ENCODE data around the gene ELL2.

DNA sequence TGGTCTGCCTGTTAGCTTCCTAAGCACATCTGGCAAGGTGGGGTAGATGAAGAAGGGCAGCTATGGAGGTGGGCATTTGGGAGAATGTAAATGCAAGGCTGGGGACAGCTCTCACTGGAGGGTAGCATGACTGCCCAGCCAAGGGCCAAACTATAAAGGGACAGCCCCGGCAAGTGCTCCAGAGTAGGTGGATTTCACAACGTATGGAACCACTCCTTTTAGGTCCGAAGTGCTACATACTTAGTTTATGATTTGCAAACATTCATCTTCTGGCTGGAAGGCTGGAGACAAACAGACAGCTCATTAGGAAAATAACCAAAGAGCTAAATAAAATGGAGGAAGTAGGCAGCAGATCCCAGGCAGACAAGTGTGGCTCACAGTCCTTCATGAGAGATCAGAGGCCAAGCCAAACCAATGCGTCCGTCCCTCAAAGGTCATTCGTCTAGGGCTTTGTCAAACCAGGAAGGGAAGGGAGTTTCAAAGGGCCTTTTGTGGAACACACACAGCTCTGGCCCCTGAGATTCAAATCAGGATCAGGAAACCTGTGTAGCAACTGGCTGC lies 96.6 kb downstream of the ELL2 start:
- TF ChIP-seq POLR2A (IDR thresholded peaks at IDR 0.05): no peak
- TF ChIP-seq, protein P1, sequence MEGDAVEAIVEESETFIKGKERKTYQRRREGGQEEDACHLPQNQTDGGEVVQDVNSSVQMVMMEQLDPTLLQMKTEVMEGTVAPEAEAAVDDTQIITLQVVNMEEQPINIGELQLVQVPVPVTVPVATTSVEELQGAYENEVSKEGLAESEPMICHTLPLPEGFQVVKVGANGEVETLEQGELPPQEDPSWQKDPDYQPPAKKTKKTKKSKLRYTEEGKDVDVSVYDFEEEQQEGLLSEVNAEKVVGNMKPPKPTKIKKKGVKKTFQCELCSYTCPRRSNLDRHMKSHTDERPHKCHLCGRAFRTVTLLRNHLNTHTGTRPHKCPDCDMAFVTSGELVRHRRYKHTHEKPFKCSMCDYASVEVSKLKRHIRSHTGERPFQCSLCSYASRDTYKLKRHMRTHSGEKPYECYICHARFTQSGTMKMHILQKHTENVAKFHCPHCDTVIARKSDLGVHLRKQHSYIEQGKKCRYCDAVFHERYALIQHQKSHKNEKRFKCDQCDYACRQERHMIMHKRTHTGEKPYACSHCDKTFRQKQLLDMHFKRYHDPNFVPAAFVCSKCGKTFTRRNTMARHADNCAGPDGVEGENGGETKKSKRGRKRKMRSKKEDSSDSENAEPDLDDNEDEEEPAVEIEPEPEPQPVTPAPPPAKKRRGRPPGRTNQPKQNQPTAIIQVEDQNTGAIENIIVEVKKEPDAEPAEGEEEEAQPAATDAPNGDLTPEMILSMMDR (IDR thresholded peaks at IDR 0.05): no peak
